Esophagus mucosa (tissue), 1 donor: ENCODE measurements around the gene SYT13. TPM values are rescaled to one million over a fixed set of nuclear protein-coding genes. Genes with fewer than 3 reads are reported as not detected.
"Not testable (repeated sequence)": the region's sequence is repeated elsewhere in the genome, so short reads cannot be mapped to it uniquely, and the experiment has no call there.

Experiments
- ATAC-seq: fragments of 200-7000 bp; cut with Tn5 transposase; one replicate; pipeline ENCODE4 v1.9.1; 2020
- total RNA-seq: library from RNA; stranded (reverse); gene quantifications from one replicate; pipeline ENCODE4 v1.2.4, GENCODE V29; 2023
- donor health status: DM: yes; HTN: yes; CAD: no.

SYT13 gene
- total RNA-seq, 1 donor from 2014 or later = not detected

GRCh38 chr11:45272701-45273100, 13.4 kb downstream of the SYT13 start:
- peak; percentile 56 for ATAC-seq

GRCh38 chr11:45270946-45271716, 15.0 kb downstream of the SYT13 start:
- no peak for ATAC-seq

GRCh38 chr11:45269678-45270077, 16.5 kb downstream of the SYT13 start:
- no peak for ATAC-seq

- ATAC-seq = no peak
Measured at GRCh38 chr11:45267652-45268299, 18.4 kb downstream of the SYT13 start.

GRCh38 chr11:45267052-45267451, 19.1 kb downstream of the SYT13 start:
- ATAC-seq = no peak

- no peak for ATAC-seq
Measured at GRCh38 chr11:45266676-45267020, 19.5 kb downstream of the SYT13 start.

- ATAC-seq = peak; percentile 82
Measured at GRCh38 chr11:45265969-45266675, 20.0 kb downstream of the SYT13 start.

GRCh38 chr11:45264839-45265515, 21.2 kb downstream of the SYT13 start:
- peak; percentile 74 for ATAC-seq

- no peak for ATAC-seq
Measured at GRCh38 chr11:45263773-45264172, 22.4 kb downstream of the SYT13 start.

- ATAC-seq = no peak
Measured at GRCh38 chr11:45262900-45263299, 23.2 kb downstream of the SYT13 start.

GRCh38 chr11:45260071-45260470, 26.1 kb downstream of the SYT13 start:
- ATAC-seq = no peak

- peak; percentile 96 for ATAC-seq
Measured at GRCh38 chr11:45259592-45259991, 26.5 kb downstream of the SYT13 start.

- no peak for ATAC-seq
Measured at GRCh38 chr11:45258982-45259530, 27.1 kb downstream of the SYT13 start.

- ATAC-seq = no peak
Measured at GRCh38 chr11:45254070-45254469, 32.1 kb downstream of the SYT13 start.

GRCh38 chr11:45253640-45254039, 32.5 kb downstream of the SYT13 start:
- ATAC-seq = no peak

- ATAC-seq = no peak
Measured at GRCh38 chr11:45252877-45253276, 33.3 kb downstream of the SYT13 start.

GRCh38 chr11:45252134-45252856, 33.8 kb downstream of the SYT13 start:
- peak; percentile 84 for ATAC-seq

- ATAC-seq = no peak
Measured at GRCh38 chr11:45250035-45250718, 36.0 kb downstream of the SYT13 start.

- ATAC-seq = not testable (repeated sequence)
Measured at GRCh38 chr11:45249372-45249771, 36.8 kb downstream of the SYT13 start.

- peak; percentile 52 for ATAC-seq
Measured at GRCh38 chr11:45248501-45249011, 37.6 kb downstream of the SYT13 start.

GRCh38 chr11:45247433-45247832, 38.7 kb downstream of the SYT13 start:
- no peak for ATAC-seq
